GM21447 (cell line): Measurements from ENCODE around the gene PHF19.

Source experiments
- ATAC-seq: cut with Tn5 transposase; IDR thresholded peaks from one replicate; pipeline ENCODE4 v1.9.1; 2021; ENCODE audit not compliant: unreplicated experiment

PHF19 gene

GRCh38 chr9:120855827-120856670 lies 20.9 kb downstream of the PHF19 start:
- no peak for ATAC-seq

GRCh38 chr9:120854596-120855327 lies 22.2 kb downstream of the PHF19 start:
- ATAC-seq = no peak

- no peak for ATAC-seq
Measured at GRCh38 chr9:120853198-120853597, 23.8 kb downstream of the PHF19 start.

- no peak for ATAC-seq
Measured at GRCh38 chr9:120852240-120853010, 24.6 kb downstream of the PHF19 start.

- ATAC-seq = no peak
Measured at GRCh38 chr9:120851449-120851848, 25.5 kb downstream of the PHF19 start.

- ATAC-seq = no peak
Measured at GRCh38 chr9:120850315-120850714, 26.7 kb downstream of the PHF19 start.

GRCh38 chr9:120846906-120847305 lies 30.1 kb downstream of the PHF19 start:
- ATAC-seq = no peak

GRCh38 chr9:120846251-120846889 lies 30.6 kb downstream of the PHF19 start:
- no peak for ATAC-seq

- no peak for ATAC-seq
Measured at GRCh38 chr9:120845255-120845654, 31.7 kb downstream of the PHF19 start.

GRCh38 chr9:120842685-120843485 lies 34.1 kb downstream of the PHF19 start, which contains the start of gene PSMD5:
Gene PSMD5 (minus strand): TSS chr9:120842922. CDS start chr9:120842909, 13 bp downstream.
- ATAC-seq = peak; percentile 99

- ATAC-seq = peak; percentile 7
Measured at GRCh38 chr9:120841930-120842684, 34.9 kb downstream of the PHF19 start.

- ATAC-seq = no peak
Measured at GRCh38 chr9:120839146-120839545, 37.8 kb downstream of the PHF19 start.

GRCh38 chr9:120837921-120838320 lies 39.1 kb downstream of the PHF19 start:
- no peak for ATAC-seq

GRCh38 chr9:120833325-120833724 lies 43.7 kb downstream of the PHF19 start:
- no peak for ATAC-seq

GRCh38 chr9:120832807-120833206 lies 44.2 kb downstream of the PHF19 start:
- no peak for ATAC-seq

- ATAC-seq = no peak
Measured at GRCh38 chr9:120830865-120831264, 46.1 kb downstream of the PHF19 start.

- no peak for ATAC-seq
Measured at GRCh38 chr9:120830151-120830550, 46.8 kb downstream of the PHF19 start.

- ATAC-seq = no peak
Measured at GRCh38 chr9:120829650-120830049, 47.3 kb downstream of the PHF19 start.

- no peak for ATAC-seq
Measured at GRCh38 chr9:120820095-120820494, 56.9 kb downstream of the PHF19 start.
